ENCODE measurements around the gene PACS2.

- TF ChIP-seq CTCF (IDR thresholded peaks at IDR 0.05) (no peak), EZH2 (IDR thresholded peaks at IDR 0.05) (no peak)
Observed at GRCh38 chr14:105275267-105275946, 39.1 kb upstream of the PACS2 start.
